ENCODE data around the gene ITGA2. TPM values are rescaled to one million over a fixed set of nuclear protein-coding genes. Genes with fewer than 3 reads are reported as not detected.

ITGA2 gene
- total and polyA plus RNA-seq, 7 donors = 0.10 to 0.91 (median 0.64) TPM

- DNase-seq (no peak), ATAC-seq (no peak)
- no peaks in the 10 kb centered on the region for H3K36me3 ChIP-seq (ENCODE audit: insufficient read depth in 1 of 2, low read depth in 1 of 2)
- TF ChIP-seq CTCF (IDR thresholded peaks at IDR 0.05) = no peak
- intact Hi-C loops (cut with DNase I) = no loop called here
- no peaks in the 10 kb centered on the region for H3K4me1 ChIP-seq
- H3K27ac ChIP-seq = no peak overlapping the region
- 83 to 91% (median 91%) methylated on average over 1 of the region's 1 CpG for WGBS, 3 donors
- no peaks in the 10 kb centered on the region for H3K27me3 ChIP-seq (ENCODE audit: insufficient read depth in 3 of 3, low read length in 2 of 3)
- no peak overlapping the region for H3K4me3 ChIP-seq
- no peaks in the 10 kb centered on the region for H3K9me3 ChIP-seq
Observed at GRCh38 chr5:53041740-53042139, 52.6 kb downstream of the ITGA2 start.

GRCh38 chr5:53045263-53045662 is 56.1 kb downstream of the ITGA2 start:
- DNase-seq = no peak
- TF ChIP-seq CTCF (IDR thresholded peaks at IDR 0.05) = no peak
- no peaks in the 10 kb centered on the region for H3K27me3 ChIP-seq (ENCODE audit: insufficient read depth in 3 of 3, low read length in 2 of 3)
- no peak for ATAC-seq
- intact Hi-C loops (cut with DNase I) = no loop called here
- H3K4me3 ChIP-seq = no peak overlapping the region
- H3K4me1 ChIP-seq = no peaks in the 10 kb centered on the region
- H3K27ac ChIP-seq = no peak overlapping the region
- H3K9me3 ChIP-seq = no peaks in the 10 kb centered on the region
- H3K36me3 ChIP-seq (ENCODE audit: insufficient read depth in 1 of 2, low read depth in 1 of 2) = no peaks in the 10 kb centered on the region

- intact Hi-C loops (cut with DNase I) = no loop called here
- Histone ChIP-seq H3K4me3 (no peak overlapping the region), H3K27me3 (ENCODE audit: insufficient read depth in 3 of 3, low read length in 2 of 3) (no peaks in the 10 kb centered on the region), H3K9me3 (no peaks in the 10 kb centered on the region), H3K4me1 (no peaks in the 10 kb centered on the region), H3K27ac (no peak overlapping the region), H3K36me3 (ENCODE audit: insufficient read depth in 1 of 2, low read depth in 1 of 2) (no peaks in the 10 kb centered on the region)
- ATAC-seq (no peak), DNase-seq (no peak)
- 91 to 94% (median 91%) methylated on average over 2 of the region's 2 CpGs for WGBS, 3 donors
- TF ChIP-seq CTCF (IDR thresholded peaks at IDR 0.05) = no peak
Observed at GRCh38 chr5:53048248-53048647, 59.1 kb downstream of the ITGA2 start.

DNA sequence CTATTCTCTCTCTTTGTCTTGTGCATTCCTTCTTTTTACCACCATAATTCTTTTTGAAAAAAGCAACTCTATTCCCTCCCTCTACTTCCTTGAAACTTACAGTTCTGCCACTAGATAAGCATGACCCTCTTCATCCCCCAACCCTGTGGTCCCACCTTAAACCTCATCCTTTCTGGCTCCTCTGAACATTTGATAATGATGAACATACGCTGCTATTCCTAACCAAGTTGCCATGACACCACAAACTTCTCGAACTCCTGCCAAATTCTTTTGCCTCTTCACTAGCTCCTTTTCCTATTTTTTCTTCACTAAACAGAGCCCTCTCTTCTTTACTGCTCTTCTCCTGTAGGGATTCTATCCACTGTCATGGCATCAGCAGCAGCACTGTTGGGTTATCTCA is 63.3 kb downstream of the ITGA2 start:
- no peak overlapping the region for H3K27ac ChIP-seq
- H3K4me1 ChIP-seq = no peaks in the 10 kb centered on the region
- H3K9me3 ChIP-seq = no peaks in the 10 kb centered on the region
- no peak for DNase-seq
- WGBS, 3 donors = 62 to 77% (median 66%) methylated on average over 2 of the region's 2 CpGs
- no peaks in the 10 kb centered on the region for H3K36me3 ChIP-seq (ENCODE audit: insufficient read depth in 1 of 2, low read depth in 1 of 2)
- H3K27me3 ChIP-seq (ENCODE audit: insufficient read depth in 3 of 3, low read length in 2 of 3) = no peaks in the 10 kb centered on the region
- TF ChIP-seq CTCF (IDR thresholded peaks at IDR 0.05) = no peak
- no peak for ATAC-seq
- no peak overlapping the region for H3K4me3 ChIP-seq
- intact Hi-C loops (cut with DNase I) = no loop called here

GRCh38 chr5:53053364-53053763 is 64.2 kb downstream of the ITGA2 start:
- H3K9me3 ChIP-seq = no peaks in the 10 kb centered on the region
- peaks cover 0 to 3% of the 10 kb centered on the region in 2 donors for H3K36me3 ChIP-seq (ENCODE audit: insufficient read depth in 1 of 2, low read depth in 1 of 2)
- DNase-seq (no peak), ATAC-seq (no peak)
- H3K4me3 ChIP-seq = no peak overlapping the region
- H3K27me3 ChIP-seq (ENCODE audit: insufficient read depth in 3 of 3, low read length in 2 of 3) = no peaks in the 10 kb centered on the region
- TF ChIP-seq CTCF (IDR thresholded peaks at IDR 0.05) = no peak
- H3K27ac ChIP-seq = no peak overlapping the region
- H3K4me1 ChIP-seq = no peaks in the 10 kb centered on the region
- WGBS, 3 donors = 88 to 94% (median 90%) methylated on average over 4 of the region's 4 CpGs
- intact Hi-C loops (cut with DNase I) = no loop called here

Data from psoas muscle (tissue), 8 donors.